H9 (cell line): Measurements from ENCODE around the gene LRRC3C. TPM values are rescaled to one million over a fixed set of nuclear protein-coding genes. Genes with fewer than 3 reads are reported as not detected.

Experiments
- DNase-seq: peaks from one replicate; pipeline ENCODE4 v3.0.0-alpha.2; 2017
- H2AFZ ChIP-seq: one replicate; pipeline ENCODE4 v1.6.1; 2013; ENCODE audit warnings: mild to moderate bottlenecking, low read length, control low read depth, moderate library complexity
- H2AK5ac ChIP-seq: 2 replicates; pipeline ENCODE4 v1.6.1; 2013; ENCODE audit warnings: low read length, control low read depth, mixed read lengths; ENCODE audit not compliant: insufficient read length
- H2BK120ac ChIP-seq: one replicate; pipeline ENCODE4 v1.6.1; 2013; ENCODE audit warnings: low read depth, mild to moderate bottlenecking, low read length, control low read depth, inconsistent platforms; ENCODE audit not compliant: poor library complexity, severe bottlenecking
- H2BK12ac ChIP-seq: 2 replicates; pipeline ENCODE4 v1.6.1; 2013; ENCODE audit warnings: low read length, control low read depth, mixed read lengths, low read depth; ENCODE audit not compliant: insufficient read length
- H2BK15ac ChIP-seq: 2 replicates; pipeline ENCODE4 v1.6.1; 2013; ENCODE audit warnings: low read depth, low read length, control low read depth
- H2BK20ac ChIP-seq: one replicate; pipeline ENCODE4 v1.6.1; 2013; ENCODE audit warnings: low read depth, mild to moderate bottlenecking, low read length, control low read depth, inconsistent platforms; ENCODE audit not compliant: poor library complexity, severe bottlenecking
- H2BK5ac ChIP-seq: 2 replicates; pipeline ENCODE4 v1.6.1; 2013; ENCODE audit warnings: low read length, control low read depth, mixed read lengths; ENCODE audit not compliant: insufficient read length
- H3K14ac ChIP-seq: 2 replicates; pipeline ENCODE4 v1.6.1; 2013; ENCODE audit warnings: low read length, control low read depth; ENCODE audit not compliant: insufficient read depth
- H3K18ac ChIP-seq: 2 replicates; pipeline ENCODE4 v1.6.1; 2013; ENCODE audit warnings: low read depth, mild to moderate bottlenecking, mixed read lengths, low read length, control low read depth; ENCODE audit not compliant: insufficient read length
- H3K23ac ChIP-seq: 2 replicates; pipeline ENCODE4 v1.6.1; 2013; ENCODE audit warnings: low read length, control low read depth, mixed read lengths, low read depth; ENCODE audit not compliant: insufficient read length
- H3K23me2 ChIP-seq: 2 replicates; pipeline ENCODE4 v1.6.1; 2013; ENCODE audit warnings: low read depth, mild to moderate bottlenecking, mixed read lengths, low read length, control low read depth; ENCODE audit not compliant: insufficient read length, poor library complexity, severe bottlenecking
- H3K27ac ChIP-seq: 2 replicates; pipeline ENCODE4 v1.5.1; 2013; ENCODE audit warnings: low read length, control low read depth, mixed read lengths, low read depth; ENCODE audit not compliant: insufficient read length
- H3K27me3 ChIP-seq: 2 replicates; pipeline ENCODE4 v1.6.1; 2013; ENCODE audit warnings: low read length, control low read depth, inconsistent platforms; ENCODE audit not compliant: insufficient read depth
- H3K4ac ChIP-seq: 2 replicates; pipeline ENCODE4 v1.6.1; 2013; ENCODE audit warnings: low read depth, mild to moderate bottlenecking, control low read depth, inconsistent platforms, low read length, moderate library complexity
- H3K4me1 ChIP-seq: 2 replicates; pipeline ENCODE4 v1.6.1; 2013; ENCODE audit warnings: low read length, control low read depth, inconsistent platforms; ENCODE audit not compliant: insufficient read depth
- H3K4me2 ChIP-seq: 2 replicates; pipeline ENCODE4 v1.6.1; 2013; ENCODE audit warnings: low read length, control low read depth, mixed read lengths; ENCODE audit not compliant: insufficient read length, insufficient read depth
- H3K56ac ChIP-seq: 2 replicates; pipeline ENCODE4 v1.6.1; 2013; ENCODE audit warnings: low read depth, mild to moderate bottlenecking, mixed read lengths, low read length, control low read depth; ENCODE audit not compliant: insufficient read length
- H3K79me1 ChIP-seq: 2 replicates; pipeline ENCODE4 v1.6.1; 2013; ENCODE audit warnings: low read depth, mild to moderate bottlenecking, moderate library complexity, low read length, control low read depth, inconsistent platforms; ENCODE audit not compliant: insufficient read depth, poor library complexity, severe bottlenecking
- H3K79me2 ChIP-seq: 2 replicates; pipeline ENCODE4 v1.6.1; 2013; ENCODE audit warnings: low read length, control low read depth, inconsistent platforms; ENCODE audit not compliant: insufficient read depth
- H3K9ac ChIP-seq: 2 replicates; pipeline ENCODE4 v1.6.1; 2013; ENCODE audit warnings: low read length, control low read depth, mixed read lengths; ENCODE audit not compliant: insufficient read length; ENCODE audit errors: extremely low read depth
- H3K9me3 ChIP-seq: one replicate; pipeline ENCODE4 v1.6.1; 2013; ENCODE audit warnings: low read depth, low read length, inconsistent platforms; ENCODE audit not compliant: control insufficient read depth
- H3T11ph ChIP-seq: one replicate; pipeline ENCODE4 v1.6.1; 2013; ENCODE audit warnings: mild to moderate bottlenecking, low read length, control low read depth, inconsistent platforms
- H4K20me1 ChIP-seq: one replicate; pipeline ENCODE4 v1.6.1; 2013; ENCODE audit not compliant: control insufficient read depth, insufficient read length, insufficient read depth
- H4K5ac ChIP-seq: 2 replicates; pipeline ENCODE4 v1.6.1; 2013; ENCODE audit warnings: low read depth, mild to moderate bottlenecking, mixed read lengths, low read length, control low read depth; ENCODE audit not compliant: insufficient read length
- H4K8ac ChIP-seq: replicated peaks from 2 replicates; pipeline ENCODE4 v1.6.1; 2013; ENCODE audit warnings: low read length, control low read depth, mixed read lengths, low read depth; ENCODE audit not compliant: insufficient read length
- H4K91ac ChIP-seq: 2 replicates; pipeline ENCODE4 v1.6.1; 2013; ENCODE audit warnings: low read depth, mild to moderate bottlenecking, moderate library complexity, mixed read lengths, low read length, control low read depth; ENCODE audit not compliant: insufficient read length
- H3K27ac Mint-ChIP-seq, 3 experiments: 2 replicates in 2 of 3; 3 replicates in 1 of 3; pipeline ENCODE4 v1.8.0; 2020 to 2021; ENCODE audit warnings: mixed read lengths in 3 of 3, mild to moderate bottlenecking in 1 of 3, moderate library complexity in 1 of 3
- H3K27me3 Mint-ChIP-seq: 2 replicates; pipeline ENCODE4 v1.8.0; 2021; ENCODE audit warnings: low read depth, mild to moderate bottlenecking, moderate library complexity, mixed read lengths
- H3K36me3 Mint-ChIP-seq, 3 experiments: 2 replicates in 2 of 3; 3 replicates in 1 of 3; pipeline ENCODE4 v1.8.0; 2020 to 2021; ENCODE audit warnings: low read depth in 3 of 3, mixed read lengths in 3 of 3; ENCODE audit not compliant: insufficient read depth in 1 of 3
- H3K4me1 Mint-ChIP-seq, 2 experiments: 2 replicates each; pipeline ENCODE4 v1.8.0; 2020; ENCODE audit warnings: mixed read lengths in 2 of 2
- H3K4me3 Mint-ChIP-seq, 2 experiments: 2 replicates in 1 of 2; 3 replicates in 1 of 2; pipeline ENCODE4 v1.8.0; 2020 to 2021; ENCODE audit warnings: mild to moderate bottlenecking in 2 of 2, mixed read lengths in 2 of 2, moderate library complexity in 1 of 2
- H3K9me3 Mint-ChIP-seq, 2 experiments: 2 replicates in 1 of 2; 3 replicates in 1 of 2; pipeline ENCODE4 v1.8.0; 2020; ENCODE audit warnings: mild to moderate bottlenecking in 2 of 2, mixed read lengths in 2 of 2, moderate library complexity in 1 of 2
- WGBS: extraction: QIAGEN DNeasy Blood & Tissue Kit; methylation state at CpG from one replicate; pipeline ENCODE4 v1.1.7; 2013; ENCODE audit warnings: missing lambda C conversion rate, low lambda C conversion rate, mixed read lengths; ENCODE audit not compliant: insufficient read length; ENCODE audit errors: extremely low coverage; 5-methylcytosine and 5-hydroxymethylcytosine counted together
- total RNA-seq: library from RNA; stranded (reverse); gene quantifications from 2 replicates; pipeline ENCODE4 v1.2.1, GENCODE V29; 2021
- TF ChIP-seq, protein P1 (sequence below): fragments of 200-600 bp; sonication (generic); conservative IDR thresholded peaks from 3 replicates; pipeline ENCODE4 v1.8.0; 2021; ENCODE audit warnings: antibody characterized with exemption, mild to moderate bottlenecking

LRRC3C gene
- total RNA-seq, 1 experiment from 2014 or later = not detected

DNA sequence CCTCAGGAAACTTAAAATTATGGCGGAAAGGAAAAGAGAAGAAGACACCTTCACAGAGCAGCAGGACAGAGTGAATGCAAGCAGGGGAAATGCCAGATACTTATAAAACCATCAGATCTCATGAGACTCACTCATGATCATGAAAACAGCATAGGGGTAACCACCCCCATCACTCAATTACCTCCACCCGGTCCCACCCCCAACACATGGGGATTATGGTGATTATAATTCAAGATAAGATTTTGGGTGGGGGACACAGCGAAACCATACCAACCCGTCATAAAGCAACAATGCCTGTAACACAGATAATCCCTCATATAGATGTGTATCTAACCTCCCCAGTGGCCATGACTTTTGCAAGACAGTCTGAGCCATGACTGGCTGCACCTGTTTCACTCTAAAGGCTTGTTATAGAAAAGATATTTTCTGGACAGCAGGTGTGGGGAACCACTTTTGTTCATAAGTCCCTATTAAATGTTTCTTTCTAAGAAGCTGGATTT lies 28.2 kb downstream of the LRRC3C start:
- Mint-ChIP-seq H3K27me3 (peaks cover 16% of the 10 kb centered on the region), H3K4me1 (peaks cover 22 to 27% of the 10 kb centered on the region in 2 experiments), H3K4me3 (no peak overlapping the region; a peak in 1 of 5 replicates), H3K9me3 (no peaks in the 10 kb centered on the region; a peak in 1 of 5 replicates), H3K27ac (no peak overlapping the region), H3K36me3 (no peaks in the 10 kb centered on the region)
- no peak overlapping the region for H3K4me2 ChIP-seq
- H3K79me2 ChIP-seq = no peaks in the 10 kb centered on the region
- no peak overlapping the region for H3T11ph ChIP-seq
- H3K23ac ChIP-seq = no peak overlapping the region
- H3K27me3 ChIP-seq = no peaks in the 10 kb centered on the region
- no peak overlapping the region for H2BK12ac ChIP-seq
- no peak overlapping the region for H3K56ac ChIP-seq
- DNase-seq = no peak
- TF ChIP-seq, protein P1, sequence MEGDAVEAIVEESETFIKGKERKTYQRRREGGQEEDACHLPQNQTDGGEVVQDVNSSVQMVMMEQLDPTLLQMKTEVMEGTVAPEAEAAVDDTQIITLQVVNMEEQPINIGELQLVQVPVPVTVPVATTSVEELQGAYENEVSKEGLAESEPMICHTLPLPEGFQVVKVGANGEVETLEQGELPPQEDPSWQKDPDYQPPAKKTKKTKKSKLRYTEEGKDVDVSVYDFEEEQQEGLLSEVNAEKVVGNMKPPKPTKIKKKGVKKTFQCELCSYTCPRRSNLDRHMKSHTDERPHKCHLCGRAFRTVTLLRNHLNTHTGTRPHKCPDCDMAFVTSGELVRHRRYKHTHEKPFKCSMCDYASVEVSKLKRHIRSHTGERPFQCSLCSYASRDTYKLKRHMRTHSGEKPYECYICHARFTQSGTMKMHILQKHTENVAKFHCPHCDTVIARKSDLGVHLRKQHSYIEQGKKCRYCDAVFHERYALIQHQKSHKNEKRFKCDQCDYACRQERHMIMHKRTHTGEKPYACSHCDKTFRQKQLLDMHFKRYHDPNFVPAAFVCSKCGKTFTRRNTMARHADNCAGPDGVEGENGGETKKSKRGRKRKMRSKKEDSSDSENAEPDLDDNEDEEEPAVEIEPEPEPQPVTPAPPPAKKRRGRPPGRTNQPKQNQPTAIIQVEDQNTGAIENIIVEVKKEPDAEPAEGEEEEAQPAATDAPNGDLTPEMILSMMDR = no peak
- no peak overlapping the region for H3K9ac ChIP-seq
- no peaks in the 10 kb centered on the region for H4K20me1 ChIP-seq
- no peak overlapping the region for H4K5ac ChIP-seq
- H3K4ac ChIP-seq = no peak overlapping the region
- H2AFZ ChIP-seq = no peak overlapping the region
- no peak overlapping the region for H3K18ac ChIP-seq
- H2BK120ac ChIP-seq = no peak overlapping the region
- H3K27ac ChIP-seq = no peak overlapping the region
- H2BK5ac ChIP-seq = no peak overlapping the region
- no peak overlapping the region for H2AK5ac ChIP-seq
- peaks cover 2% of the 10 kb centered on the region; the same call in 1 of the 2 replicates for H3K4me1 ChIP-seq
- H4K91ac ChIP-seq = no peak overlapping the region
- H3K9me3 ChIP-seq = no peaks in the 10 kb centered on the region
- H2BK20ac ChIP-seq = no peak overlapping the region
- H3K79me1 ChIP-seq = no peaks in the 10 kb centered on the region
- H2BK15ac ChIP-seq = no peak overlapping the region
- WGBS = no CpG with 5 or more reads among the region's 4 CpGs
- no peak overlapping the region for H3K14ac ChIP-seq
- H3K23me2 ChIP-seq = peaks cover 8% of the 10 kb centered on the region
- H4K8ac ChIP-seq = no peak overlapping the region
